GM23248 (cell line): ENCODE measurements around the gene SLC13A1.

Experiments used
- EZH2 ChIP-seq: fragments of 200-600 bp; sonication (generic); IDR thresholded peaks from 2 replicates; pipeline ENCODE4 v1.6.1; 2018; ENCODE audit warnings: antibody characterized with exemption, mild to moderate bottlenecking; ENCODE audit not compliant: insufficient read depth, poor library complexity, severe bottlenecking
- EZH2phosphoT487 ChIP-seq: fragments of 200-600 bp; sonication (generic); IDR thresholded peaks from 2 replicates; pipeline ENCODE4 v1.6.1; 2018; ENCODE audit warnings: antibody characterized with exemption, moderate library complexity, mild to moderate bottlenecking, low read depth; ENCODE audit not compliant: insufficient read depth

DNA sequence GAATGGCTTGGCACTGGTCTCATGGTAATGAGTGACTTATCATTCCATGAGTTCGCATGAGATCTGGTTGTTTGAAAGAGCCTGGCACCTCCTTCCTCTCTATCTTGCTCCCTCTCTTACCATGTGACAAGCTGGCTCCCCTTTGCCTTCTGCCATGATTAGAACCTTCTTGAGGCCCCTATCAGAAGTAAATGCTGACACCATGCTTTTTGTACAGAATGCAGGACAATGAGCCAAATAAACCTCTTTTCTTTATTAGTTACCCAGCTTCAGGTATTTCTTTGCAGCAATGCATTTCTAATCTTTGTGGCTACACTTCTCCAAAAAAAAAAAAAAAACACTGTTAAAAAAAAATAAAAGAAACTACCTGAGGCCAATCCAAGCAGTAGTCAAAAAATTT lies 17.1 kb upstream of the SLC13A1 start:
- TF ChIP-seq EZH2phosphoT487 (no peak), EZH2 (no peak)
